CD4-positive, alpha-beta T cell treated with Interferon gamma for 1 hour (primary cell): ENCODE measurements around the gene LRPPRC.
"Not testable (repeated sequence)": the region's sequence is repeated elsewhere in the genome, so short reads cannot be mapped to it uniquely, and the experiment has no call there.

ENCODE experiments used
- DNase-seq: peaks from one replicate; pipeline ENCODE4 v3.0.0-alpha.2; 2020

The LRPPRC gene

DNA sequence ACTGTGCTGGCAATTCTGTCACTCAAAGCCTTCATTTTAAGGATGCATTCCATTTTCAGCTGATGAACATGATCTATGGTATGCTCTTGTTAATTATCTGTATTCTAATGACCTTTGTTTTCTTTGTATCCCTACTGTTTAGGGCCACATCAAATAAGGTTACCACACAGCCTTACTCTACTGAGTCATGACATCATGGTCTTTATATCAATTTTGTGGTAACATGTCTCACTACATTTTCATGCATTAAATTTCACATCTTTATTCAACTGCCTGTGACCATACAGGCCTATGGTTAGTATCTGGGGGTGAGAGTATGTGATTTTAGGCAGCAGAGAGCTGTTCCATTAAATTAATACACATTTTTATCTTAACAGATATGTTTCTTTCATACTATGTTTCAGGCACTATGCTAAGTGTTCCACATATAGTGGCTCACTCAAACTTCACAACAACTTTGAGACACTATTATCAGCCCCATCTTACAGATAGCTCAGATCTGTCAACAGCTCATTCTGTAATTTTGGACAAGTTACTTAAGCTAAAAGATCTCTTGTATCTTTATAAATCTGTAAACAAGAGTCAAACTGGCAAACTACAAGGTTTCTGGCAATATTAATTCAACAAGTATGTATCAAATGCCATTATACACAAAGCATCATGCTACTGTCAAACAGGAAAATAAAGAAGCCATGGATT, 18.0 kb downstream of the LRPPRC start:
- DNase-seq = no peak

DNA sequence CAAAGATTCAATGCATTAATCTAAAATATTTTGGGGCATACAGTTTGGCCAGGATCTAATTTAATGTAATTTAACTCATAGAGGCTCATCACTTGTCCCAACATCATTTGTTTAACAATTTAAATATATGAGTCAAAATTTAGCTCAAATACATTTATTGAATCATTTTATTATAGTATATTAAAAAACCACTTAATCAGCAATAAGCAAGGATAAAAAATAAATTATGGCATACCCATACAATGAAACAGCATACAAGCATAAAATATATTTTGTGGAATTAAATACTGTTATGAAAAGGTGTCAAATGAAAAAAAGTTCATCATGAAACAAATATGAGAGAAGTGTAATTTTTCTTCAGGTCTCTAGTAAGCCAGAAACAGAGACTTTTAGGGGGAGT, 34.9 kb downstream of the LRPPRC start:
- DNase-seq = no peak

GRCh38 chr2:43958397-43959275, 37.2 kb downstream of the LRPPRC start:
- no peak for DNase-seq

GRCh38 chr2:43950383-43951008, 45.3 kb downstream of the LRPPRC start:
- DNase-seq = no peak

DNA sequence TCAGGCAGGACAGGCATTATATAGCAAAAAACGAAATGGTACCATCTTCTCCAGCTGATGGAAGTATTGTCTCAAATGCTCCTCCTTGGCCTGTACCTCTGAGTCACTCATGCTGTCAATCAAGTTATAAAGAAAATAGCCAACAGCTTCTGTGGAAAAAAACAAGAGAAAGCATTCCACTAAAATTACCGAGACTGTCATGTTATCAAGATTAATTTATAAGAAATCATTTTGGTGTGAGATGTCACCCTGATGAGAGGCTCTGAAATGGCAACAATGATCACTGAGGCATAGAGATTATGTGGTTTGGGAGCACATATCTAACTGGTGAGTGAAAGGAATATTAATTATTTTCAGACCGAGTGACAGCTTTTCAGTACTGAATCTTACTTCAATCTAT, 47.4 kb downstream of the LRPPRC start:
- DNase-seq = no peak

- DNase-seq = no peak
These were observed 49.1 kb downstream of the LRPPRC start for GRCh38 chr2:43946685-43947084.

- DNase-seq = no peak
These were observed 50.4 kb downstream of the LRPPRC start for GRCh38 chr2:43945439-43945838.

- DNase-seq = no peak
These were observed 50.9 kb downstream of the LRPPRC start for GRCh38 chr2:43944915-43945314.

- DNase-seq = no peak
These were observed 51.9 kb downstream of the LRPPRC start for GRCh38 chr2:43943809-43944452.

DNA sequence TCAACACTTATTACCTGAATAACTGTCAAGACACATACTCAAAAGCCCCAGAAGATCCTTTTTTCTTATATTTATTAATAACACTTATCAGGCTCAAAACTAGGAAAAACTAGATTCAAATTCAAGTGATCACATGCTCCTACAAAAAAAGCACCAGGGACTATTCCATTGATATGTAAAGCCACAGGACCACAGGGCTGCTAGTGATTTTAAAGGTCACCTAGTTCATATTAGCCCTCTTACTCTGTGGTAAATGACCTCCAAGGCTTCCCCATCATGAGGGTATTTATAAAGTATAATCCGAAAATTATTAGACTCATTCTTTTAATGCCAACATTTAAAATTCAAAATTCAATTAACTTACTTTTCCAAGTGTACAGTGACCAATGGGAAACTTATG, 52.5 kb downstream of the LRPPRC start:
- no peak for DNase-seq

DNA sequence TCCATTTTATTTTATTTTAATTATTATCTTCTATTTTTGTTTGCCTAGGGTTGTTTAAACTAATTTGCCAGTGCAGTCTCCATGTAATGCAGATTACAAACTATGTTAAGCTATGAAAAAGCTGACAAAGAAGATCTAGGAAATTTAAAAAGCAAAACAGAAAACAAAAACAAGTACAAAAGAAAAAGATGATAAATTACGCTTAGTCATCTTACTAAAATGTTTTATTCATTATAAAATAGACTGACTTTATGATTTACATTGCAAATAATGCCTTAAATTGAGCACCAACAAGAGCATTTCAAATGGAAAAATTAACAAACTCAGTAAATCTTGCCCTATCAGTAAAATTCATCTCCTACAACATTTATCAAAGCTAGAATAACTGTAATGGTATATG, 52.9 kb downstream of the LRPPRC start:
- no peak for DNase-seq

DNA sequence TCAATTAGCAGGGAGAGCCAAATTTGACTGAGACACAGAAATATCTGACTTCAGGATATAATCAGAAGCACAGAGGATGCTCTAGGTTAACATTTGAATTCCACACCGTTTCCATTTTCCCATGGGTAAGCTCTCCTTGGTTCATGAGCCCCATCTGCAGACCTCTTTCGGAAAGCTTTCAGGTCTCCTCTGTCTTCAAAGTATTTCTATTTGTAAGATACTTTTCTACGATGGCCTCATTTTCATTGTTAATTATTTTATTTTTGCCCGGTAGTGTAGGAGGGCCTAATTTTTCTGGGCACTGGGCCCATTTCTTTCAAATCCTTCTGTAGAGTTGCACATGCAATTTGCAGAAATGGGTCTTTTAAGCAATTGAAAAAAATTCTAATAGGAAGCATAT, 53.8 kb downstream of the LRPPRC start:
- no peak for DNase-seq

DNA sequence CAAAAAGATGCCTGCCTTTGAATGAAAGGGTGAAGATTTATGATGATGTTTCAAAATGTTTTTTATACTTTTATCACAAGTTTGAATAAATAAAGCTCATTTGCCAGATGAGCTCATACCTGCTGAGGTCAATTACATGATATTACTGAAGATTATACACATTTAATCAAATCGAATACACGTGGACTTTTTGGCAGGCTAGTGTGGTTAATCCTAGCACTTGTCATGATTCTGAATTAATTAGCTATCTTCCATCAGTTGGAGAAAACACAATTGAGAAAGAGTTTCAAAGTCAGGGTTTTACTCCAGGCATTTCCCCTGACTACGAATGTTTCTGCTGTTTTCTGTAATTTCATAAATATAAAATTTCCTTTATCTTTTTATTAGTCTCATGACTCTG, 54.4 kb downstream of the LRPPRC start:
- no peak for DNase-seq

GRCh38 chr2:43939695-43940256, 56.0 kb downstream of the LRPPRC start:
- no peak for DNase-seq

DNA sequence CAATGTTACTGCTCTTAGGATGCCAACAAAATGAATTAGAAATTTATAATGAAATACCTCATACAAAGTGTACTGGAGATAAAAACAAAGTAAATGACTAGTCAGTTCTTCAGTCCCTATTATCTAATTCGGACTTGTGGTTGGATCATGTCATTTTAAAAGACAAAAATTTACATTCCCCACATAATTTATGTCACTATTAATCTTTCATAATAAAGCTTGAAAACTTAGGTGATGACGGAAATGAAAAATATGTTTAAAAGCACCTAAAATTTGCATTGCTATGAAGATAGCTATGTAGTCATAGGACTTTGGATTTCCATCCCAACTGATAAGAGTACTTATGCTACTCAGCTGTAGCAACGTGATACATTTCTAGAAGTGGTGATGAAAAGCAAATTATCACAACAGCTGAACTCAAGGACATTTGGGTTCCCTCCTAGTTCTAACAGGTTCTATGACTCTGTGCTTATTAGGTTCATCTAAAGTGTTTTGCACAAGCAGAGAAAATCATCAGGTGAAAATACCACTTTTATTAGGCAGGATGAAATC, 58.4 kb downstream of the LRPPRC start:
- DNase-seq = no peak

- no peak for DNase-seq
These were observed 61.2 kb downstream of the LRPPRC start for GRCh38 chr2:43934567-43934966.

- DNase-seq = no peak
These were observed 64.5 kb downstream of the LRPPRC start for GRCh38 chr2:43931293-43931692.

DNA sequence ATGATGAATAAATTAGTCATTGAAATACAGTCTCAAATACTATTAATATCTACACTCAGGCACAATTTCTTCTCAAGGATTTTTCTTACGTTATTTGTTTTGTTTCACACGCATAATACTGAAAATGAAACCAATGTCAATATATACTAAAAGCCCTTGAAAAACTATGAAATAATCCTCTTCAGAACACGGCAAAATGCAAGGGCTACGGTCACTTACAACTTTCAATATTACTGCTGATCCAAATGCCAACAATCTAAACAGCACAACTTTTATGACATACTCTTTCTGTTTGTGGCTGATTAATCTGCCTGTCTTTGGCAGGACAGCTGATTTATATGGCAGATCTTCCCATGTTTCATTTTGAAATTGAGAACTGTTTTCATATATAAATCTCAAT, 68.3 kb downstream of the LRPPRC start:
- no peak for DNase-seq

DNA sequence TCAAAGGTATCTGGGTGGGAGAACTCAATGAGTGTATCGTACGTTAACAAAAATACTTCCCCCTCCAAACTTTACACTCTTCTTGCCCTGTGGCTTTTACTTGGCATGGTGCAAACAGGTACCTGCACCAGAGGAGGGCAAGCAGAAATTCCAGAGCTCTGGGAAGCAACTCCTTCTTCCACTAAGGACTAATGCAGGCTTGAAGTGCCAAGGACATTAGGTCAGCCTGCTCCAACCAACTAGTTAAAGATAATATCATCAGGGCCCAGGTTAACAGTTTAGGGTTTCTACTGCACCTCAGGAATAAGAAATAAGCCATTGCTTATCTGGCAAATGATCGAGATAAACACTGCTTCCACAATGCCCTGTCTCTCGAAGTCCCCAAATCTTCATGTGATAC, 70.4 kb downstream of the LRPPRC start:
- DNase-seq = no peak

- DNase-seq = no peak
These were observed 71.3 kb downstream of the LRPPRC start for GRCh38 chr2:43924463-43924862.

GRCh38 chr2:43911136-43911790, 84.5 kb downstream of the LRPPRC start:
- DNase-seq = not testable (repeated sequence)

- no peak for DNase-seq
These were observed 89.2 kb downstream of the LRPPRC start for GRCh38 chr2:43906448-43907109.
